ENCODE data around the gene CFAP54.
"Not testable (repeated sequence)": the region's sequence is repeated elsewhere in the genome, so short reads cannot be mapped to it uniquely, and the experiment has no call there.

Gene CFAP54

GRCh38 chr12:96473394-96474093 is 15.8 kb upstream of the CFAP54 start:
- DNase-seq: no peak

DNA sequence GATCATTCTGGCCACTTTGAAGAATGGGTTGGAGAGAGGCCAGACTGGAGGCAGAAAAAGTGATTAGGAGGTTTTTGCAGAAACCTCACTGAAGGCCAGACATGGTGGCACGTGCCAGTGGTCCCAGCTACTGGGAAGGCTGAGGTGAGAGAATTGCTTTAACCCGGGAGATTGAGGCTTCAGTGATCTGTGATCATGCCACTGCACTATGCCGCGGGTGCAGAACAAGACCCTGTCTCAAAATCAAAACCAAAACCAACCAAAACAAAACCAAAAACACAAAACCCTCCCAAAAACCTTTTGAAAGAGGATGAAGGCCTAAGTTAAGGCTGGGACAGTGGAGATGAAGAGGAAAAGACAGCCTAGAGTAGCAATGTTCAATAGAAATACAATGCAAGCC is 15.2 kb upstream of the CFAP54 start:
- DNase-seq: no peak

DNA sequence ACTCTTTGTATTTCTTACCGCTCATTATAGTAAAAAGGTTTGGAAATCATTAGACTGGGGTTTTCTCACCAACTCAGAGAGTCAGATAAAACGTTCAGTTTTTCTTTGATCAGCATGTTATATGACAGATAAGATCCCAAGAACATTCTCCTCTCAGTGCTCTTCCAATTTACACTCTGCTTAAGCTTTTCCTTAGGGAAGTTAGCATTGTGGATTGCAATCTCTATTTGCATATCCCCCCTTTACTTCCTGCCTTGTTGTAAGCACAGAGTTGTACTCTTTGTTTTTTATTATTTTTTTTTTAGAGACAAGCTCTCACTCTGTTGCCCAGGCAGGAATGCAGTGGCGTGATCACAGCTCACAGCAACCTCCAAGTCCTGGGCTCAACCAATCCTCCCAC is 11.4 kb upstream of the CFAP54 start:
- DNase-seq: no peak

DNA sequence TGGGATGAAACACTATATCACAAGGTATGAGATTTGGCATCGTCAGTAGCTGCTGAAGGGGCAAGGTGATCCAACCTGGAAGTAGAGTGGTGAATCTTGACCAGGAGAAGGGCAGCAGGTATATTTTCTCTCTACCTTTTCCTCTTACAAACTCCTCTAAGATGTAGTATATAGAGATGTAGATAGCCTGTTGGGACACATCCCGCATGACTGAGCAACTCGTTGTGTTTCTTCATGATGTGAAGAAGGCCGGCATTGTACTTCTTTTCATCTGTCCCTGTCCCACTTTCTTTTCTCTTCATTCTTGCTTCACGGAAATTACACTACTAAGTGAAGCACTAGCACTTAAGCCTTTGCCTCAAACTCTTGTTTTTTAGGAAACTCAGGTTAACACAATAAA is 7.3 kb upstream of the CFAP54 start:
- no peak for DNase-seq

DNA sequence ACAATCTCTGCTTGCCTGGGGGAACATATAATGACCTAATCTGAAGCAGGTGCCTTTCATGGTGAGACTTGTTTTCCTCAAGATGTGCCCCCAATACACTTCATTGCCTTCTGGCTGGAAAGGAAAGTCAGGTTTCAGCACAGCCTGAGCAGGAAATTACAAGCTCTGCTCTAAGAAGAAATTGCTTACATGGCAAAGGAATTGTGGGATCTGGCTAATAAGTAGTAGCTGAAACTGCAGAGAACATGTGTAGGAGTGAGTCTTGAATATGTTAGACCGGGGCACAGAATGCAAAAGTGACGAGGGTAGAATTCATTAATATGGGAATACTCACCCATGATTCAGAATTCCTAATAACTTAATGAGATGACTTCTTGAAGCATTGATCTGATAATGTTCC is 6.3 kb upstream of the CFAP54 start:
- no peak for DNase-seq

GRCh38 chr12:96486751-96487613 is 2.4 kb upstream of the CFAP54 start:
- no peak for DNase-seq

- no peak for DNase-seq
Observed at GRCh38 chr12:96487634-96488033, 1.7 kb upstream of the CFAP54 start.

- DNase-seq: no peak
Observed at GRCh38 chr12:96493106-96493505, 3.7 kb downstream of the CFAP54 start.

- DNase-seq: not testable (repeated sequence)
Observed at GRCh38 chr12:96494154-96494553, 4.8 kb downstream of the CFAP54 start.

DNA sequence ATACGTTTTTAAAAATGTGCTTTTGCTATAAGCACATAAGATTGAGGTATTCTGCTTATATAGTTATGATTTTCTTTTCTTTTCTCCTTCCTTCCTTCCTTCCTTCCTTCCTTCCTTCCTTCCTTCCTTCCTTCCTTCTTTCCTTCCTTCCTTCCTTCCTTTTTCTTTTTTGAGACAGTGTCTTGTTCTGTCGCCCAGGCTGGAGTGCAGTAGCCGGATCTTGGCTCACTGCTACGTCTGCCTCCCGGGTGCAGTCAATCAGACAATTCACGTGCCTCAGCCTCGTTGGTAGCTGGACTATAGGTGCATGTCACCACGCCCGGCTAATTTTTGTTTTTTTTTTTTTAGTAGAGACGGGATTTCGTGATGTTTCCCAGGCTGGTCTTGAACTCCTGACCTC is 5.8 kb downstream of the CFAP54 start:
- DNase-seq: no peak

- DNase-seq: no peak
Observed at GRCh38 chr12:96495841-96496545, 6.6 kb downstream of the CFAP54 start.

DNA sequence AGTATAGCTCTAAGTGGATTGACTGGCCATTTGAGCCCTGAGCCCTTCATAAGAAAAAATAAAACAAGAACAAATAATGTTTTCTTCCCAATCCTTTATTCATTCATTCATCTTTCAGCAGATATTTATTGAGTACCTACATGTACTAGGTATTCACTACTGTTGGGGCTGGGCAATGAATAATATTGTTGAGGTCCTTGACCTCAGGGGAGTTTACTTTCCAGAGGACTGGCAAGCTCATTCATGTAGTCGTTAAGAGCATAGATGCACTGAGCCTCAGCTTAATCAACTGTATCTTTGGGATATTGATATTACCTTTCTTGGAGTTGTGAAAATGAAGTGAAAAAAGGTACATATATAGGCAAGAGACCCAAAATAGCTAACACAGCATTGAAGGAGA is 7.6 kb downstream of the CFAP54 start:
- DNase-seq: no peak

- no peak for DNase-seq
Observed at GRCh38 chr12:96497855-96498254, 8.5 kb downstream of the CFAP54 start.

- DNase-seq: no peak
Observed at GRCh38 chr12:96500693-96501092, 11.3 kb downstream of the CFAP54 start.

GRCh38 chr12:96501133-96501761 is 11.9 kb downstream of the CFAP54 start:
- DNase-seq: no peak

- no peak for DNase-seq
Observed at GRCh38 chr12:96501908-96502307, 12.5 kb downstream of the CFAP54 start.

GRCh38 chr12:96502477-96502876 is 13.1 kb downstream of the CFAP54 start:
- DNase-seq: no peak

- no peak for DNase-seq
Observed at GRCh38 chr12:96502949-96503532, 13.7 kb downstream of the CFAP54 start.

DNA sequence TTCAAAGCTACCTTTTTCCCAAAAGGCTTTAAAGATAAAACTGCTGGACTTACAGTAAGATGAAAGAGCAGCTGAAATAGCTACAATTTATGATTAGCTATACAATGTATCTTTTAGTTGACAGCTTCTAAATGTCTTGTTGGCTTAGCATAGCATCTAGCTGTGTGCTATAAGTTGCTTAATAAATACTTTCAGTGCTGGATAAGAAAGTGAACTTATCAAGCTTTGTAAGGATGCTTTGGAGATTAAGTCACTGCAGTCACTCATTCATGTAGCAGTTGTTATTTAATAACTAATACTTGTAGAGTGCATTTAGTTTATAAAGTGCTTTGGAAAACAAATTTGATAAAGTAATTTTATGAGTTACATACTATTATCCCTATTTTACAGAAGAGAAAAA is 14.6 kb downstream of the CFAP54 start:
- DNase-seq: no peak

DNA sequence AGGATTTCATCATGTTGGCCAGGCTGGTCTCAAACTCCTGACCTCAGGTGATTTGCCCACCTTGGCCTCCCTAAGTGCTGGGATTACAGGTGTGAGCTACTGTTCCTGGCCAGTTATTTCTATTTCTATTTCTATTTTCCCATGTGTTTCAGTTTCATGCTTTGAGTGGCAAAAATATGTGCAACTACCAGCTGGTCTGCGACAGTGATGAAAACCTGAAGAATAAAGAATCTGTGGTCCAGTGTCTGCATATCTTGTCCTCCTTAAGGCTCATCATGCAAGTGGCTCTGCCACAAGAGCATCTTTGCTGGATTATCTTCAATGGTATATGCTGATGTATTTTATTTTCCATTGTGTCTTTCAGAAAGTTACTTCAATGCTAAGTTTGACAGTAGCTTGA is 17.4 kb downstream of the CFAP54 start:
- DNase-seq: no peak

GRCh38 chr12:96510306-96510764 is 21.0 kb downstream of the CFAP54 start:
- DNase-seq: no peak

GRCh38 chr12:96513166-96513565 is 23.8 kb downstream of the CFAP54 start:
- no peak for DNase-seq

DNA sequence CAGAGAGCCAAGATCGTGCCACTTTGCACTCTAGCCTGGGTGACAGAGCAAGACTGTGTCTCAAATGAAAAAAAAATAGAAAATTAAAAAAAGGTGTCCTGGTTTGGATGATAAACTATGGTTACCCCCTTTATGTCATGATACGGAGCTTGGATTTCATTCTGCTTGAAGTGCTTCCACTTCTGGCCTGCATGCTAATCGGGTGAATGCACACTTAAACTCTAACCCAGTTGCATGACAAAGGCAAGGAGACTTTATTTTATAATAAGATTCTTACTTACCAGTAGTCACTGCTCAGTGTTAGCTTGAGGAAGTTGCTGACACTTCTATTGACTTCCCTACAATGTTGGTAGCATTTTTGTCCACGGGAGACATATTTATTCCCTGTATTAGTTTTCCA is 24.3 kb downstream of the CFAP54 start:
- DNase-seq: no peak
